Esophagus muscularis mucosa (tissue), 4 donors: ENCODE results near the gene TGM3.

Source experiments
- EP300 ChIP-seq: sonication (generic); formaldehyde crosslinking; IDR thresholded peaks from one replicate; pipeline ENCODE4 v1.6.1; 2017; ENCODE audit warnings: antibody characterized with exemption
- POLR2A ChIP-seq: fragments of 450-650 bp; IDR thresholded peaks from one replicate; pipeline ENCODE4 v1.6.1; 2017; ENCODE audit warnings: antibody characterized with exemption, moderate library complexity, mild to moderate bottlenecking, low read depth
- POLR2AphosphoS5 ChIP-seq, 2 donors: sonication (generic); formaldehyde crosslinking; IDR thresholded peaks; one replicate each; pipeline ENCODE4 v1.6.1; 2017; ENCODE audit warnings: antibody characterized with exemption in 2 of 2
- TF ChIP-seq, protein P1 (sequence below), 3 experiments: fragments of 200-600 bp in 2 of 3; fragments of 450-650 bp in 1 of 3; sonication (generic) in 2 of 3; IDR thresholded peaks; one replicate each; pipeline ENCODE4 v1.5.1; 2017 to 2019; ENCODE audit warnings: antibody characterized with exemption in 3 of 3, mild to moderate bottlenecking in 2 of 3, moderate library complexity in 1 of 3

DNA sequence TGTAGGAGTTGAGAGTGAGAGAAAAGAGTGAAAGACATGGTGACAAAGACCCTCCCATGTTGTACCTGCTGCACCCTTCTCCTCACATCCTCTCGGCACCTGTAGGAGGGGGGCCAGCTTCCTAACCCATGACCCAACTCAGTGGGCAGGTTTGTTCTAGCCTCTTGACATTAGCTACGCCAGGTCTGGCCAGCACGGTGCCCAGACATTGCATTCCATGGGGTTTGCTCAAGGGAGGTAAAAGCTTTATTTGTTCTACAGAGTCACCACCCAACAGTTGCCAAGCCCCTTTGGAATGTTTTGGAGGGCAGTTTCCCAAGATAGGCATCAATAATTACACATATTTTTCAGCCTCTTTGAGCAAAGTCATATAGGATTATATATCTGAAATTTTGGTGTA, 62.2 kb downstream of the TGM3 start:
- TF ChIP-seq, protein P1, sequence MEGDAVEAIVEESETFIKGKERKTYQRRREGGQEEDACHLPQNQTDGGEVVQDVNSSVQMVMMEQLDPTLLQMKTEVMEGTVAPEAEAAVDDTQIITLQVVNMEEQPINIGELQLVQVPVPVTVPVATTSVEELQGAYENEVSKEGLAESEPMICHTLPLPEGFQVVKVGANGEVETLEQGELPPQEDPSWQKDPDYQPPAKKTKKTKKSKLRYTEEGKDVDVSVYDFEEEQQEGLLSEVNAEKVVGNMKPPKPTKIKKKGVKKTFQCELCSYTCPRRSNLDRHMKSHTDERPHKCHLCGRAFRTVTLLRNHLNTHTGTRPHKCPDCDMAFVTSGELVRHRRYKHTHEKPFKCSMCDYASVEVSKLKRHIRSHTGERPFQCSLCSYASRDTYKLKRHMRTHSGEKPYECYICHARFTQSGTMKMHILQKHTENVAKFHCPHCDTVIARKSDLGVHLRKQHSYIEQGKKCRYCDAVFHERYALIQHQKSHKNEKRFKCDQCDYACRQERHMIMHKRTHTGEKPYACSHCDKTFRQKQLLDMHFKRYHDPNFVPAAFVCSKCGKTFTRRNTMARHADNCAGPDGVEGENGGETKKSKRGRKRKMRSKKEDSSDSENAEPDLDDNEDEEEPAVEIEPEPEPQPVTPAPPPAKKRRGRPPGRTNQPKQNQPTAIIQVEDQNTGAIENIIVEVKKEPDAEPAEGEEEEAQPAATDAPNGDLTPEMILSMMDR (IDR thresholded peaks at IDR 0.05): no peak
- no peak for TF ChIP-seq POLR2A
- TF ChIP-seq POLR2AphosphoS5 (IDR thresholded peaks at IDR 0.05): no peak
- TF ChIP-seq EP300: no peak
